HG03108 (cell line): ENCODE measurements around the gene CD8A.
"Not testable (repeated sequence)": the region's sequence is repeated elsewhere in the genome, so short reads cannot be mapped to it uniquely, and the experiment has no call there.

ENCODE experiments used
- ATAC-seq: cut with Tn5 transposase; IDR thresholded peaks from one replicate; pipeline ENCODE4 v1.9.1; 2021; ENCODE audit warnings: moderate library complexity; ENCODE audit not compliant: unreplicated experiment

CD8A gene

DNA sequence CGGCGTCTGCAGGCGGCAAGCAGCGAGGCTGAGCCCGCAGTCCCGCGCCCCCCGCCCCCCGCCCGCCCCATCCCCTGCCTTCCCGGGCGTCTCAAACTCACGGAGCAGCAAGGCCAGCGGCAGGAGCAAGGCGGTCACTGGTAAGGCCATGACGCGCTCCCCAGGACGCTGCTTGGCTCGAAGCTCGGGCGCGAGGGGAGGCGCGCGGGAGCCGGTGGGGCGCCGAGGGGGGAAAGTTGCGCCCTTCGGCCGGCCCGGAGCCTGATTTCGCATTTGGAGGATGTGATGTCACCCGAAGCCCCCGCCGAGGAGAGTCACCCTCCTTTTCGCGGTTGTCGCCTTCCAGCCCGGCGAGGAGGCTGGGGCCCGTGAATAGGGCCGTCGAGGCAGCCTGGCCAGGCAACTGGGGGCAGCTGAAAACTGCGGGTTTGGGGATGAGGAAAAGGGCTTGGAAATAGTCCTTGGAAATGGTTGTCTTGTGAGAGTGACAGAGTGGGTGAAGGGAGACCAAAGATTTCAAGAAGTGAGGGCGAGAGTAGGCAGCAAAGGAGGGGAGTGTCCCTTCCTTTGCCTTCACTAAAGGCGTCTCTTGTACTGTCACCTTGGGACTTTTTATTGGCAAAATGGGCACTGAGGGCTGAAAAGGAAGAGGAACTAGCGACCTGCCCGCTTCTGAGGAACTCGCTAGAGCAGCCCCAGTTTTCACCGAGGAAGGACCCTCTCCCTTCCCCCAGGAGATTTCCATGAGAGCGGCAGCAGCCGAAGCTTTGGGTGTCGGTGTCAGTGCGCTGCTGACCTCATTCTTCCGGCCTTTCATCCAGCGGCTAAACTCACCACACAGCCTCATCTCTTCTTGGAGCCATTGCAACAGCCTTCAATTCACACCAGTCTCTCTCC lies at the start of gene CD8A:
Gene CD8A, minus strand, starts transcription at position 238 of the 897 bp plus-strand sequence. Its CDS starts 88 bp downstream, at position 150.
- ATAC-seq = no peak

DNA sequence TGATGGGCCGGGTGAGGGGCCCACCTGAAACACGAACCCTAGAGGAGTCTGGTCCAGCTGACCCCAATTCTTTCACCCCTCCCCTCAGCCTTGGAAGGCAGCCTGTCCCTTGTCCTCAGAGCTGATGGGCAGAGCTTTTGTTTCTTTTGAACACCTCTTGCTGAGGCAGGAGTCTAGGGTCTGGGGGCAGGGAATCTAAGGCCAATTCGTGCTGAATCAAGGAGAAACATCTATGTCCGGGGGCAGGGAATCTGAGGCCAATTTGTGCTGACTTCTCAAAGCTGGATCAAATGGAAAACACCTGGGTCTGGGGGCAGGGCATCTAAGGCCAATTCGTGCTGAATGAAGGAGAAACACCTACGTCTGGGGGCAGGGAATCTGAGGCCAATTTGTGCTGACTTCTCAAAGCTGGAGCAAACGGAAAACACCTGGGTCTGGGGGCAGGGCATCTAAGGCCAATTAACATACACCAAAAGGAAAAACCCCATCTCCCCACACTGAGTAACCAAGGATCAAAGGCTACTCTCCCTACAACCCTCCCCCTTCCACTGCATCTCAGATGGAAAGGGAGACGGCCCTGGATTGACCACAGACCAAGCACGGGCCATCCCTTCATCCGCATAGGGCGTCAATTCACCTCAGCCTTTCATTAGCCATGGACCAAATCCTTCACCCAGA lies 49.3 kb upstream of the CD8A start:
- ATAC-seq = not testable (repeated sequence)

DNA sequence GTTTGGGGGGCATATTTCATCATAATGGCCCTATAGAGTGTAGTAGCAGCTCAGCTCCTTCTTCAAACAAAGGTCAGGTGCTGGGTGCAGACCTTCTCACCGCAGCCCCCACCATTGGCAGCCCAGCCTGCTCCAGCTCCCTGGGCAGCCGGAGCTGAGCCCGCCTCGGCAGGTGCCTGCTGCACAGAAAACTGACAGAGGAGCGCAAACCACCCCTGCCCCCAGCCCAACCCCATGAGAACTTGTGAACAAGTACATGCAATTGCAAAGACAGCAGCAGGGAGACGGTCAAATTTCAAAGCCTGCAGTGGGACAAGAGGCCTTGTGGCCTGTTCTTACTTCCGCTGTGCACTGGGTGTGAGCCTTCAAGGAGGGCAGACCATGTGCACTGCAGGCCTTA lies 48.7 kb upstream of the CD8A start:
- not testable (repeated sequence) for ATAC-seq

DNA sequence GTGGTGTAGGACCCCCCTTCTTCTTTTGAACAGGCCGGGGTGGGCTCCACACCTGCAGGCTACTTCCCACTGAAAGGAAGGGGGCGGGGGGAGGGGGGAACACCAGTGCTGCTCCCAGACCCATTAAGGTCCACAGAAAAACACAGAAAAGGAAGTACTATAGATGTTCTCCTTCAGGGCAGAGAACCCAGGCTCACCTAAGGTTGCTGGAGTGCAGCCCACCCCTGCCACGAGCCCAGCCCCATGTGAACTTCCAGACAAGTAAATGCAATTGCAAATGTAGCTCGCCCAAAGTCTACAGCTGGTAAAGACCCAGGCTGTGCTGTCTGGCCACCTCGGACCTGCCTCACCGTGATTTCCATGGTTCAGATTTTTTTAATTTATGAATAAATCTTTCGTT lies 47.0 kb upstream of the CD8A start:
- ATAC-seq = not testable (repeated sequence)

DNA sequence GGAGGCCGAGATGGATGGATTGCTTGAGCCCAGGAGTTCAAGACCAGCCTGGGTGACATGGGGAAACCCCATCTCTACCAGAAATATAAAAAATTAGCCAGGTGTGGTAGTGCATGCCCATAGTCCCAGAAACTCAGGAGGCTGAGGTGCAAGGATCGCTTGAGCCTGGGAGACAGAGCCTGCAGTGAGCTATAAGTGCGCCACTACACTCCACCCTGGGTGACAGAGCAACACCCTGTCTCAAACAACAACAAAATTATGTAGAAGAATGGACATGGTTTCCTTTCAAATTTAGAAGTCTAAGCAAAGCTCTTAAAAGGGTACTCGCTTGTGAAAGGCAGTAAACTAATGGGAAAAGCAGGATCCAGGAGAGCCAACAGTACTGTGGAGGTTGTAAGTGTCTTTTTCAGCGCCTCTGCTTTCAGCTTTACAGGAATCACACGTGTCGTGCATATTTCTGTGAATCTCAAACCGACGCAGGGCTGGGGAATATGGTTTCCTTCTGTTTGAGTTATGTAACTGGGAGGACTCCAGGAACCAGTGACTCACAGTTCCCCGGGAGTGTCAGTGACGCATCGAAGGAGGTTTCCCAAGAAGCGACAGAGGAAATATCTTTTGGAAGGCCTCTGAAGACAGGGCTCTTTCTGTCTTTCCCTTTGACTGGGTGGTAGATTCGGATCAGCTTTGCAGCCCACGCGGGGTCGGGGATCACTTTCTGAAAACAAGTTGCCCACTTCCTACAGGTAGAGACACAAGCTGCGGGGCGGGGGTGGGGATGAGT lies 46.4 kb upstream of the CD8A start:
- ATAC-seq = not testable (repeated sequence)

DNA sequence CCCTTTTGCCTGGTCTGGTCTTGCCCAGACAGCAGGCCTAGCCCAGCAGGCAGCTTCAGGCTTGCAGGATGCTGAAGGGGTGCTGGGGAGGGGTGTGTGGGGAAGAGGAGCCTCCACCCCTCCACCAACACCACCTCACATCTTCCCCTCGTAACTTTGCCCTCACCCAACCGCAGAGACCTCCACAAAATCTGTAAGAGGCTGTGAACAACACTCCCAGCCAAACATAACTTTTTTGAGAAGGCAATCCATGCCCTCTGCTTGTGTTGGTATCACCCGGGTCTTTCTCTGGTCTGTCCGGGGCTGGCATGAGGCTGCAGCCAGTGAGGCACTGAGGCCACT lies 44.8 kb upstream of the CD8A start:
- ATAC-seq = not testable (repeated sequence)

DNA sequence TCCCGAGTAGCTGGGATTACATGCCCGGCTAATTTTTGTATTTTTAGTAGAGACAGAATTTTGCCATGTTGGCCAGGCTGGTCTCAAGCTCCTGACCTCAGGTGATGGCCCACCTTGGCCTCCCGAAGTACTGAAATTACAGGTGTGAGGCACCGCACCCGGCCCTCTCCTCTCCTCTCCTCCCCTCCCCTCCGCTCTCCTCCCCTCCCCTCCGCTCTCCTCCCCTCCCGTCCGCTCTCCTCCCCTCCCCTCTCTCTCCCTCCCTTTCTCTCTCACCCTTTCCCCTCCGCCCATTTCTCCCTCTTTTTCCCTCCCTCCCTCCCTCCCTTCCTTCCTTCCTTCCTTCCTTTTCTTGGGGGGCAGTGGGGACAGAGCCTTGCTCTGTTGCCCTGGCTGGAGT lies 42.6 kb upstream of the CD8A start:
- no peak for ATAC-seq

DNA sequence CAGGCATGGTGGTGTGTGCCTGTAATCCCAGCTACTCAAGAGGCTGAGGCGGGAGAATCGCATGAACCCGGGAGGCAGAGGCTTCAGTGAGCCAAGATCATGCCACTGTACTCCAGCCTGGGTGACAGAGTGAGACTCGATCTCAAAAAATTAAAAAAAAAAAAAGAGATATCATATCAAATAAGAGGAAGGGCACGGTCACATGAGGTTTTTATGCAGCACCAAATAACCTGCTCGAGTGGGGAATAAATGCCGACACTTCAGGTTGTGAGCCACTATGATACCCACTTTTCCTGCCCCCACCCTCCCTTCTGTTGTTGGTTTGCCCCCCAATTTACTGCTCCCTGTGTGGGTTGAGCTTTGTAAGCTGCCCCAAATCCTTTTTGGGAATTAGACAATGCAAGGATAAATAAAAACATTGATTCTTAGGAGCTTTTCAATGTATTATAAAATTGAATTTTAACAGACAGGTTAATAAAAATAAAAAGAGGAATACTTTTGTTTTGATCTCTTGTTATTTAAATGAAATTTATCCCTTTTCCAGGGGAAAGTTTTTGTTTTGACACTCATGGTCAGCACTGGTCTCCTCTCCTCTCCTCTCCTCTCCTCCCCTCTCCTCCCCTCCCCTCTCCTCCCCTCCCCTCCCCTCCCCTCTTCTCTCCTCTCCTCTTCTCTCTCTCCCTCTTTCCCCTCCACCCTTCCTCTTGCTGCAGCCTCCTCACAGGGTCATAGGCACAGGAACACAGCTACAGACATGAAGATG lies 41.8 kb upstream of the CD8A start:
- ATAC-seq = no peak

DNA sequence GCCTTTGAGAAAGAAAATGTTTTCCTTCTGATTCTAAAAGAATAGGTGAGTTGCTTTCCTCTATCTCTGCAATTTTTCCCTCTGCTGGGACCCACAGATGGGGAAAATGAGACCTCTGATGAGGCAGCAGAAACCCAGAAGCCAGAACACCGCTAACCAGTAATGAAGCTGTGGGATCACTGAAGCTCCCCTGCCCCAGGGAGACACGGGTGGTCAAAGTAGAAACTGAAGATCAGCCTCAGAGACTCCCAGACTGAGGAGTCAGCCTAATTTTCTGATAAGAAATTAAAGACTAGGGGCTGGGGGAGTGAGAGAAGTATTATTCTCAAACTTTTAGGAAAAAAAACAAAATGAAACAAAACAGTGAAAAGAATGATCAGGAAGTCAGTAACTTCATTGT lies 40.8 kb upstream of the CD8A start:
- no peak for ATAC-seq

DNA sequence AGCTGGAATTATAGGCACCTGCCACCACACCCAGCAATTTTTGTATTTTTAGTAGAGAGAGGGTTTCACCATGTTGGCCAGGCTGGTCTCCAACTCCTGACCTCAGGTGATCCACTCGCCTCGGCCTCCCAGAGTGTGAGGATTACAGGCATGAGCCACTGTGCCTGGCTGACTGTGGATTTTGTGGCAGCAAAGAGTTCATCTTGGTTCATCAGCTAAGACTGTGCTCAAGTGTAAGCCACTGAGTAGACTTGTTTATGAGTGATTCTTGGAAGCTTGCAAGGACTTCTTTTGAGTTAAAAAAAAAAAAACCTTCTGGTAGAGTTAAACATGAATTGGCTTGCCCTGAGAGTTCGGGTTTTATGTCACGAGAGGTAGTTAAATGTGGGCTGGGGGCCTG lies 36.2 kb upstream of the CD8A start:
- ATAC-seq = no peak

DNA sequence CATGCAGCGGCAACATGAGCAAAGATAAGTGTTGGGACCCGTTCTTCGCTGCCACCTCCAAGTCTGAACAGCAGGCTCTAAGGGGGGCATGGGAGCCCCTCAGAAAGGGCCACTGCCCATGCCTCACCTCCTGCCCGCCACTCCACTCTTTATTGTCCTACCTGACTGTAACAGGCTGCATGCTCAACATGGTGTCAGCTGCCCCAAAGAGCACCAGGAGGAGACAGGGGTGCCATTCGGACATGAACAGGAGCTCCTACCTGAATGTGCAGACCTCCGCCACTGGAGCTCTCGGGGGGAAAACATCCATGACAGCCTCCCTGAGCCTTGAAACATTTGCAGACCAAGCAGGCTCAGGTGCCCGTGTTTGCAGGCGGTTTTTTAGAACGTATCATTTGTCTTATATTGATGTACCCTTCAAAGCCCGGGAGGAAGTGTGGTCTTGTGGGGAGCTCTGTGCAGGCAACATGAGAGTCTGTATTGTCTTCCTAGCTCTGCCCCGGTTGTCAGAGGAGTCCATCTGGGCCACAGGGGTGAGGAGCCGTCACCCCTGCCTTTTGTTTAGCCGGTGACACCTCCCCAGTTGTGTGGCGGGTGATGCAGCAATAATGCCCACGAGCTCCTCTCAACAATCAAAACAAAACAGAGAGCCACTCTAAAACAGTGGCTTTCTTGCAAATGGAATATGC lies 35.1 kb upstream of the CD8A start:
- no peak for ATAC-seq

DNA sequence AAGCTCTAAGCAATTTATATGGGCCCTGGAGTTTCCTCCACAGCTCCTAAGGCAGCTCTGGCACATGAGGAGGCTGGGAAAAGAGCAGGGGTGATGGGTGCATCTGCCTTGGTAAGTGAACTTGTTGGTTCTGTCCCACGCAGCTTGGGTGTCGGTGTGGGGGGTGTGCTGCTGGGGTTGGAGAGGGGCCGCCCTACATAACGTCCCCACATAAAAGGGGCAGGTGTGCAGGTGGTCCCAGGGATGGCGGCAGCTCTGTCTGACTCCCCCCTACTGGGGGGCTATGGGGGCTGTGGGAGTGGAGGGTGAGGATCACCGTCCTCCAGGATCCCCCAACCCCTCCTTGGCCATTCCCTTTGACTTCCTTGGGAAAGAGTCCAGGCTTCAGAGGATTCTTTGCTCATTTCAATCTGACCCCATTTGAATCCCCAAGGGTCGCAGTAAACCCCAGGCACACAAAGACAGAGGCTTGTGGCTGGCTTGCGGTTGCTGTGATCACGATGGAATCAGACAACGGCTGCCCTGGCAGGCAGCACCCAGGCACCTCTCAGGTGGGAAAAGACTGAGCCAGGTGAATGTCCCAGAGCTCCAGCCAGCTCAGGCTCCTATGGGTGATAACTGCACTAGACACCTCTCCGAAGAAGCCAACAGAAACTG lies 34.5 kb upstream of the CD8A start:
- ATAC-seq = no peak

DNA sequence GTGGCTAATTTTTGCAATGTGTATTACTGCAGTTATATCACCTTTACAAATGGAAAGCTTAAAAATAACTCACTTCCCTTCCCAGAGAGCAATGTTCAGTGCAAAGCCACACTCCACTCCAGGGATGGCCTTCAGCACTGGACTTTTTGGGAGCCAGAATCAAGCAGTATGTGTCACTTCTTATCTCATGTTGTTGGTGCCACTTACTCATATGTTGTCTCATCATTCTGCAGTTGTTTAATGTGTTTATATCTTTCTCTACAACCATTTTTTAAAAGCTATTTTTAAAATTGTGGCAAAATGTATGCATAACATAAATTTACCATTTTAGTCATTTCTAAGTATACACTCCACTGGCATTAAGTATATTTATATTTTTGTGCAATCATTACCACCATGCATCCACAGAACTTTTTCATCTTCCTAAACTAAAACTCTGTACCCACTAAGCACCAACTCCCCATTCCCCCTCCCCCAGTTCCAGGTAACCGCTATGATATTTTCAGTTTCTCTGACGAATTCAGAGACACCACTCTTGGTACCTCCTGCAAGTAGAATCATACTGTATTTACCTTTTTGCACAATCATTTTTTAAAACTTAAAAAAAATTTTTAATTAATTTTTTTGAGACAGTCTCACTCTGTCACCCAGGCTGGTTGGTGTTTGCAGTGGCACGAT lies 32.1 kb upstream of the CD8A start:
- ATAC-seq = no peak

DNA sequence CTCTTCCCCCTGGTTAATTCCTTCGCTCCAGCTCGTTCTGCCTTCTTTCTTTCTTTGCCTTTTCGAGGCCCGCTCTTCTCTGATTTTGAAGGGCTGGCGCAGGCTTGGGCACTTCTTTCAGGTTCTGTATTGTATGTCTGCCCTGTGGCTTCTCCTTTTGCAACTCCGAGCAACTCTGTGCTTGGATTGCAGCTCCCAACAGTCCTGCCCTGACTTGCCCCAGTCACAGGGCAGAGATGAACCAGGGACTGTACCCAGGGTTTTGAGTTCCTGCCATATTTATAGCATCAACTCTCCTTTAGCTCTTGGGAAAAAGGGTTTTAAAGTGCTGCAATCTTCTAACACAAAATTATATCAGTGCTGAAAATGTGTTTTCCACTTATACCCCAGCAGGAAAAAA lies 31.1 kb upstream of the CD8A start:
- ATAC-seq = no peak

DNA sequence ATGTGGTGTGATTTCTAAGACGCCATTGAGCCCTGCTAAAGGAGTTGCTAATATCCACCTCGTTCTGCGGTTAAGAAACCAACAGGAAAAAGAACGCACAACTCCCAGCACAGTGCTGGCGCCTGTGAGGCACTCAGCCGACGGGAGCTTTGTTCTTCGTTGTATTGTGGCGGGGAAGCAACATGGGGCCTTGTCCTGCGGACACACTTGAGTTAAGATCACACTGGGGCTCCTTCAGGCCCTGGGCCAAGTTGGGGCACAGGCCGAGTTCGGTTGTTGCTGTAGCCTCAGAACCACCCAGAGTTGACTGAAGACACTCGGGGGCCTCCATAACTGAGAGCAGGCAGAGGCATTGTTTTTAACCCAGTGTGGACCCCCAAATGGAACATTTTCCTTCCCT lies 30.6 kb upstream of the CD8A start:
- ATAC-seq = no peak

DNA sequence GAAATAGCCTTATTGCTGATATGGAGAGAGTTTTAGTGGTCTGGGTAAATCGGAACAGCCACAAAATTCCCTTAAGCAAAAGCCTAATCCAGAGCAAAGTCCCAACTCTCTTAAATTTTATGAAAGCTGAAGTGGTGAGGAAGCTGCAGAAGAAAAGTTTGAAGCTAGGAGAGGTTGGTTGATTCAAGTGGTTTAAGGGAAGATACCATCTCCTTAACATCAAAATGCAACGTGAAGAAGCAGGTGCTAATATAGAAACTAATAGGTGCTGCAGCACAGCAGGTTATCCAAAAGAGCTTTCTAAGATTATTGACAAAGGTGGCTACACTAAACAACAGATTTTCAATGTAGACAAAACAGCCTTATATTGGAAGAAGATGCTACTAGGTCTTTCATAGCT lies 28.2 kb upstream of the CD8A start:
- ATAC-seq = no peak

DNA sequence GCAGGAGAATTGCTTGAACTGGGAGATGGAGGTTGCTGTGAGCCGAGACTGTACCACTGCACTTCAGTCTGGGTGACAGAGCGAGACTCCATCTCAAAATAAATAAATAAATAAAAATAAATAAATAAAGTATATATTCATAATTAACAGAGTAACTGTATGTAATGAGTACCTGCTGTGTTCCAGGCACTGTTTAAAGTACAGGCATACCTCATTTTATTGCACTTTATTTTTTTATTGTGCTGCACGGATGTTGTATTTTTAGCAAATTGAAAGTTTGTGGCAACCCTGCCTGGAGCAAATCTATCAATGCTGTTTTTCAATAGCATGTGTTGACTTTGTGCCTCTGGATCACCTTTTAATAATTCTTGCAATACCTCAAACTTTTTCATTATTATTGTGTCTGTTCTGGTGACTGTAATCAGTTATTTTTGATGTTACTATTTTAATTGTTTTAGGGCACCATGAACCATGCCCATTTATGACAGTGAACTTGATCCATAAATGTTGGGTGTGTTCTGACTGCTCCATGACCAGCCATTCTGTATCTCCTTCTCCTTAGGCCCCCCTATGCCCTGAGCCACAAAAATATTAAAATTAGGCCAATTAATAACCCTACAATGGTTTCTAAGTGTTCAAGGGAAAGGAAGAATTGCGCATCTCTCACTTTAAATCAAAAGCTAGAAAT lies 27.5 kb upstream of the CD8A start:
- ATAC-seq = no peak

DNA sequence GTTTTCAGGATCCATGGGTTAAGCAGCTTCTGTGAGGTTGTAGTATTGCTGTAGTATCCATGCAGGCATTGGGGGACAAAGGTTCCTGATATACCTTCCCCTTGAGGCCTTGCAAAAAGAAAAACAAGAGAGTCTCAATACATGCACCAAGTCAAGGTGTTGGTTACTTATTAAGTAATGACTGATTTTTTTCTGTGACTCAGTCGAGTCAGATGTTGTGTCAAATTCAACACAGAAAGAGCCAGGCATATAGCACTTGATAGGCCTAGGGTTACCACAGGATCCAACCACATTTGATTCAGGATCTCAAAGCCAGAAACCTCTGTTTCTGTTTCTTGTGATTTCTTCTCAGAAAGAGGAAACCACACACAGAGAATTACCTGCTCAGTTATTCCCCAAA lies 24.9 kb upstream of the CD8A start:
- ATAC-seq = no peak
